A673 (cell line): ENCODE results near the gene RSPH6A. TPM values are rescaled to one million over a fixed set of nuclear protein-coding genes. Genes with fewer than 3 reads are reported as not detected.

Source experiments
- BruUV-seq: library from RNA; stranded (reverse); fragments of 400-500 nt; replicated peaks from 2 replicates; lab custom pipeline; 2021; lab: Mats Ljungman, UMichigan
- CTCF ChIA-PET: fragments of 300-600 bp; sonication (Branson Sonifier 250); formaldehyde crosslinking; loops from one replicate; lab custom pipeline; 2022; ENCODE audit warnings: antibody characterized with exemption; lab: Charles Lee
- POLR2A ChIA-PET: fragments of 300-600 bp; sonication (Branson Sonifier 250); formaldehyde crosslinking; loops from one replicate; lab custom pipeline; 2022; ENCODE audit warnings: antibody characterized with exemption; ENCODE audit not compliant: low non-redundant PET; lab: Charles Lee
- DNase-seq: peaks from one replicate; pipeline ENCODE4 v3.0.0-alpha.2; 2015; ENCODE audit warnings: low spot score
- H3K27ac ChIP-seq: fragments of 200-600 bp; sonication (generic); 2 replicates; pipeline ENCODE4 v1.5.1; 2016; ENCODE audit warnings: mixed run types, low read depth, mild to moderate bottlenecking, mixed read lengths, antibody characterized with exemption, low read length; ENCODE audit not compliant: poor library complexity, severe bottlenecking
- H3K27me3 ChIP-seq: fragments of 200-600 bp; sonication (generic); replicated peaks from 2 replicates; pipeline ENCODE4 v1.6.1; 2017; ENCODE audit warnings: mixed run types, low read depth, mild to moderate bottlenecking, mixed read lengths, antibody characterized with exemption, low read length; ENCODE audit not compliant: insufficient read depth, poor library complexity
- H3K36me3 ChIP-seq: fragments of 200-600 bp; sonication (generic); 2 replicates; pipeline ENCODE4 v1.6.1; 2016; ENCODE audit warnings: mixed run types, mild to moderate bottlenecking, mixed read lengths, antibody characterized with exemption, low read length; ENCODE audit not compliant: insufficient read depth, poor library complexity, severe bottlenecking
- H3K4me1 ChIP-seq: fragments of 200-600 bp; sonication (generic); 2 replicates; pipeline ENCODE4 v1.6.1; 2017; ENCODE audit warnings: mixed run types, mild to moderate bottlenecking, mixed read lengths, antibody characterized with exemption, low read length; ENCODE audit not compliant: insufficient read depth, poor library complexity, severe bottlenecking
- H3K4me3 ChIP-seq: fragments of 200-600 bp; sonication (generic); 2 replicates; pipeline ENCODE4 v1.5.1; 2016; ENCODE audit warnings: low read depth, mixed run types, mild to moderate bottlenecking, mixed read lengths, low read length; ENCODE audit not compliant: poor library complexity, severe bottlenecking
- H3K9me3 ChIP-seq: fragments of 200-600 bp; sonication (generic); 2 replicates; pipeline ENCODE4 v1.6.1; 2016; ENCODE audit warnings: mixed run types, low read depth, mild to moderate bottlenecking, mixed read lengths, antibody characterized with exemption, low read length; ENCODE audit not compliant: poor library complexity, severe bottlenecking
- EZH2 ChIP-seq: fragments of 200-600 bp; sonication (generic); IDR thresholded peaks from 2 replicates; pipeline ENCODE4 v1.6.1; 2017; ENCODE audit warnings: borderline replicate concordance, low read depth, mild to moderate bottlenecking, mixed read lengths, antibody characterized with exemption, low read length; ENCODE audit not compliant: poor library complexity, severe bottlenecking
- intact Hi-C: fragments of 100-400 bp; cut with micrococcal nuclease; formaldehyde crosslinking; loops from one replicate; pipeline ENCODE4 v1.10.0; 2022; ENCODE audit not compliant: unreplicated experiment
- total RNA-seq: library from RNA; stranded (reverse); gene quantifications from 2 replicates; pipeline ENCODE4 v1.2.3, GENCODE V29; 2021
- TF ChIP-seq, protein P1 (sequence below): fragments of 300-800, 200-600 bp; sonication (generic); conservative IDR thresholded peaks from 2 replicates; pipeline ENCODE4 v1.5.1; 2017; ENCODE audit warnings: low read depth, mild to moderate bottlenecking, antibody characterized with exemption, low read length, moderate library complexity, mixed read lengths

The RSPH6A gene
- total RNA-seq, 1 experiment from 2014 or later = 0.19 TPM

DNA sequence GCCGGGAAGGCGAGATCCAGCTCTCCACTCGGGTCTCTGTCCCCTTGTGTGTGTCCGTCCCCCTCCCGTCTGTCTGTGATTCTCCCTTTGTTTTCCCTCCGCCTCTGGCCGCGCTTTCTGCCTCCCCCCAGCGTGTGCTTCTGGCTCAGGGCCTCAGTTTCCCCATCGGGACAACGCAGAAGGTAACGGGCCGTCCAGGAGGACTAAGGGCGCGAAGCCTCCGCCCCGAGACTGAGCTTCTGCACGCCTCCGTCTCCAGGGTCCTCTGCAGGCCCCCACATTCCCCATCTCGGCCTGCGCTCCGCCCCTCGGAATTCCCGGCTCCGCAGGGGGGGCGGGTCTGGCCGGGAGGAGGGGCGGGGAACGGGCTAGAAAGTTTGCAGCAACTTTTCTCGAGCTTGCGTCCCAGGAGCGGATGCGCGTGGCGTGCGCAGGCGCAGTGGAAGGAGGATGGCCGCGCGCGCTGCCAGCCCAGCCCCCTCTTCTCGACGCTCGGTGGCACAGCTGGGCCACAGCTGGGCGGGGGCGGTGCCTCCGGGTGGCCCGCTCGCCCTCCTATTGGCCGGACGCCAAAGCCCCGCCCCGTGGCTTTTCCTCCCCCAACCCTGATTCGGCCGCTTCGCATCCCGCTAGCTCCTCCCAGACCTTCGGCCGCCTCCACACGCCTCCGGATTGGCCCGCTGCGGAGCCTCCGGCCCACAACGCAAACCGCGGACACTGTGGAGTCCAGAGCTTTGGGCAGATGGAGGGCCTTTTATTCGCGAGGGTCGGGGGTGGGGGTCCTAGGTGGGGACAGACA lies 45.9 kb downstream of the RSPH6A start, which contains the start of gene SIX5:
Gene SIX5 (minus strand): TSS at position 269 of the 799 bp plus-strand sequence. CDS start 408 bp downstream, outside the sequence.
- H3K4me1 ChIP-seq = peaks cover 20% of the 10 kb centered on the region
- no TSS peak for BruUV-seq
- H3K27me3 ChIP-seq = no peaks in the 10 kb centered on the region
- TF ChIP-seq, protein P1, sequence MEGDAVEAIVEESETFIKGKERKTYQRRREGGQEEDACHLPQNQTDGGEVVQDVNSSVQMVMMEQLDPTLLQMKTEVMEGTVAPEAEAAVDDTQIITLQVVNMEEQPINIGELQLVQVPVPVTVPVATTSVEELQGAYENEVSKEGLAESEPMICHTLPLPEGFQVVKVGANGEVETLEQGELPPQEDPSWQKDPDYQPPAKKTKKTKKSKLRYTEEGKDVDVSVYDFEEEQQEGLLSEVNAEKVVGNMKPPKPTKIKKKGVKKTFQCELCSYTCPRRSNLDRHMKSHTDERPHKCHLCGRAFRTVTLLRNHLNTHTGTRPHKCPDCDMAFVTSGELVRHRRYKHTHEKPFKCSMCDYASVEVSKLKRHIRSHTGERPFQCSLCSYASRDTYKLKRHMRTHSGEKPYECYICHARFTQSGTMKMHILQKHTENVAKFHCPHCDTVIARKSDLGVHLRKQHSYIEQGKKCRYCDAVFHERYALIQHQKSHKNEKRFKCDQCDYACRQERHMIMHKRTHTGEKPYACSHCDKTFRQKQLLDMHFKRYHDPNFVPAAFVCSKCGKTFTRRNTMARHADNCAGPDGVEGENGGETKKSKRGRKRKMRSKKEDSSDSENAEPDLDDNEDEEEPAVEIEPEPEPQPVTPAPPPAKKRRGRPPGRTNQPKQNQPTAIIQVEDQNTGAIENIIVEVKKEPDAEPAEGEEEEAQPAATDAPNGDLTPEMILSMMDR = no peak
- no peak for TF ChIP-seq EZH2
- DNase-seq = peak; percentile 99
- intact Hi-C loops = no loop called here
- ChIA-PET POLR2A (interaction anchor here (0.5 to 0.9 kb wide), 10 partner anchors 10 to 1580 kb away, joined by 3 to 21 read pairs (median 6); partner anchors contain the start of genes DHX34, DMPK, FBXO46 and QPCTL), CTCF (interaction anchor here (0.6 to 3.0 kb wide), 7 partner anchors 10 to 127 kb away, joined by 3 to 17 read pairs (median 7); no protein-coding TSS in a partner anchor)
- H3K36me3 ChIP-seq = no peaks in the 10 kb centered on the region
- H3K9me3 ChIP-seq = no peaks in the 10 kb centered on the region
- H3K27ac ChIP-seq = peak within 1 kb of the TSS; percentile 98
- peak within 1 kb of the TSS; percentile 89 for H3K4me3 ChIP-seq

DNA sequence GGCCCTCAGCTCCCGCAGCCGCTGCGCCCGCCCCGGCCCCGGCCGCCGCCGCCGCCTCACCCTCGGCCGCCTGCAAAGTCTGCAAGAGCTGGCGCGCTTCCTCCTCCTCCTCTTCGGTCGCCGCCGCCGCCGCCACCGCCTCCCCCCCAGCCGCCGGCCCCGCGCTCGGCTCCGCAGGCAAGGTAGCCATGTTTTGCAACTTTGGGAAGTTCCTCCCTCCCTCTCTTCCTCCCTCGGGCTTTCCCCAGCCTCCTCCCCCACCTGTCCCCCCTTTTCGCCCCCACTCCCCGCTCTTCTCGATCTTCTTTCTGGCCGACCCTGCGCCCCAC lies 46.5 kb downstream of the RSPH6A start:
- H3K36me3 ChIP-seq = no peaks in the 10 kb centered on the region
- intact Hi-C loops = no loop called here
- peak overlapping the region; percentile 89 for H3K4me3 ChIP-seq
- no peaks in the 10 kb centered on the region for H3K9me3 ChIP-seq
- ChIA-PET POLR2A (interaction anchor here (0.5 to 0.6 kb wide), 2 partner anchors 38 to 126 kb away, joined by 3 to 5 read pairs; partner anchors contain the start of gene FBXO46), CTCF (interaction anchor here (2.4 to 3.0 kb wide), 2 partner anchors 10 to 31 kb away, joined by 15 to 17 read pairs; no protein-coding TSS in a partner anchor)
- peak overlapping the region; percentile 98 for H3K27ac ChIP-seq
- H3K27me3 ChIP-seq = no peaks in the 10 kb centered on the region
- TF ChIP-seq, protein P1 = no peak
- no peak for TF ChIP-seq EZH2
- peaks cover 22% of the 10 kb centered on the region for H3K4me1 ChIP-seq
- BruUV-seq = no TSS peak
- DNase-seq = peak; percentile 67

DNA sequence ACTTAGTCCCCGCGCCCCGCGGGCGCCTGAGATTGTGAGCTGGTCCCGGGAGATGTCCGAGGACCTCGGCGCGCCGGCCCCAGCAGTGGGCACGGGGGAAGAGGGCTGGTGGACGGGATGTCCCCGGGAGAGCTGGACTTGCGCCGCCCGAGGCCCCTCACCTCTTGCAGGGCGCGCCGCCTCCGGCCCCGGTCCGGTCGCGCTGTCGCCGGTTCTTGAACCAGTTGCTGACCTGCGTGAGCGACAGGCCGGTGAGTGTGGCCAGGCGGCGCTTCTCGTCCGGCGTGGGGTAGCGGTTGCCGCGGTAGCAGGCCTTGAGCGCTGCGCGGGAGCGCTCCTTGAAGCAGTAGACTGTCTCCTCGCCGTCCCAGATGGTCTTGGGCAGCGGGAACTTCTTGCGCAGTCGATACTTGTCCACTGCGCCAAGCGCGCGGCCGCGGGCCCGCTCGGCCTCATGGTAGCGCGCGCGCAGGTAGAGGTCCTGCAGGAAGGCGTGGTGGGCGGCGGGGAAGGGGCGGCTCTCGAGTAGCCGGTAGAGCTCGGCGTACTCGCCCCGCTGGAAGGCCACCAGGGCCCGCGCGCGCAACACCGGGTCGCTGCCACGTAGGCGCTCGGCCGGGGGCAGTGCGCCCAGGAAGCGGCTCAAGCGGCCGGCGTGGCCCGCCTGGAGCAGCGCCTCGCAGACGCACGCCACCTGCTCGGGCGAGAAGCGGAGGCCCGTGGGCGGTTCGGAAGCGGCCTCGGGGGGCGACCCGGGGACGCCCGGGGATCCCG lies 47.0 kb downstream of the RSPH6A start:
- no TSS peak for BruUV-seq
- H3K27me3 ChIP-seq = no peaks in the 10 kb centered on the region
- ChIA-PET POLR2A (interaction anchor here (0.5 to 0.6 kb wide), 2 partner anchors 37 to 51 kb away, joined by 5 read pairs; partner anchors contain the start of gene FBXO46), CTCF (interaction anchor here (3.0 kb wide), 1 partner anchor 31 kb away, joined by 17 read pairs; no protein-coding TSS in a partner anchor)
- peak; percentile 69 for DNase-seq
- intact Hi-C loops = no loop called here
- peak overlapping the region; percentile 89 for H3K4me3 ChIP-seq
- TF ChIP-seq, protein P1 = no peak
- no peak for TF ChIP-seq EZH2
- peak overlapping the region; percentile 98 for H3K27ac ChIP-seq
- H3K36me3 ChIP-seq = no peaks in the 10 kb centered on the region
- no peaks in the 10 kb centered on the region for H3K9me3 ChIP-seq
- peaks cover 22% of the 10 kb centered on the region for H3K4me1 ChIP-seq
